Osteocyte (in vitro differentiated cells): Measurements from ENCODE around the gene FHIT. TPM values are rescaled to one million over a fixed set of nuclear protein-coding genes. Genes with fewer than 3 reads are reported as not detected.
A peak's percentile ranks its signal among the peaks of the same experiment; 100 is the strongest.

Source experiments
- DNase-seq: peaks from one replicate; pipeline ENCODE4 v3.0.0; 2021; ENCODE audit warnings: mixed read lengths; ENCODE audit not compliant: unreplicated experiment; ENCODE audit errors: extremely low spot score
- H3K27ac Mint-ChIP-seq: one replicate; pipeline ENCODE4 v1.8.0; 2021; ENCODE audit warnings: mild to moderate bottlenecking, mixed read lengths; ENCODE audit not compliant: unreplicated experiment
- H3K27me3 Mint-ChIP-seq: one replicate; pipeline ENCODE4 v1.8.0; 2021; ENCODE audit warnings: mixed read lengths; ENCODE audit not compliant: unreplicated experiment
- H3K36me3 Mint-ChIP-seq: one replicate; pipeline ENCODE4 v1.8.0; 2021; ENCODE audit warnings: mixed read lengths; ENCODE audit not compliant: unreplicated experiment
- H3K4me1 Mint-ChIP-seq: one replicate; pipeline ENCODE4 v1.8.0; 2021; ENCODE audit warnings: mixed read lengths; ENCODE audit not compliant: unreplicated experiment
- H3K4me3 Mint-ChIP-seq: one replicate; pipeline ENCODE4 v1.8.0; 2021; ENCODE audit warnings: mild to moderate bottlenecking, moderate library complexity, mixed read lengths; ENCODE audit not compliant: unreplicated experiment
- H3K9me3 Mint-ChIP-seq: one replicate; pipeline ENCODE4 v1.8.0; 2021; ENCODE audit warnings: mixed read lengths; ENCODE audit not compliant: unreplicated experiment
- total RNA-seq: library from RNA; stranded (reverse); gene quantifications from 2 replicates; pipeline ENCODE4 v1.2.1, GENCODE V29; 2021
- TF ChIP-seq, protein P1 (sequence below): fragments of 200-600 bp; sonication (generic); IDR thresholded peaks from 2 replicates; pipeline ENCODE4 v1.5.0; 2021; ENCODE audit warnings: antibody characterized with exemption, mild to moderate bottlenecking, moderate library complexity

FHIT gene
- total RNA-seq, 1 donor from 2014 or later = 2.3 TPM

DNA sequence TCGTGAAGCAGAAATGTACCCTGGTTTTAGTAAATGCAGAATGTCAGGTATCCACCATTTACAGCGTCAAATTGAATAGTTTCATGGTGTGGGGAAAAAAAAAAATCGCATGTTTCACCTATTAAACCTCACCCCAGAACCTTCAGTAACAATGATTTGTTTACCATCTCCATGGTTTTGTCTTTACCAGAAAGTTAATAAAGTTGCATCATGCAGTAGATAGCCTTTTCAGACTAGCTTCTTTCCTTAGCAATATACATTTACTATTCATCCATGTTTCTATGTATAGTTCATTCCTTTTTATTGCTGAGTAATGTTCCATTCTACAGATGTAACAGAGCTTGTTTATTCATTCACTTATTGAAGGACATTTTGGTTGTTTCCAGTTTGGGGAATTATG lies 1066.1 kb downstream of the FHIT start:
- no peak overlapping the region for H3K27ac Mint-ChIP-seq
- H3K4me1 Mint-ChIP-seq = no peaks in the 10 kb centered on the region
- no peaks in the 10 kb centered on the region for H3K9me3 Mint-ChIP-seq
- DNase-seq = no peak
- no peaks in the 10 kb centered on the region for H3K27me3 Mint-ChIP-seq
- TF ChIP-seq, protein P1, sequence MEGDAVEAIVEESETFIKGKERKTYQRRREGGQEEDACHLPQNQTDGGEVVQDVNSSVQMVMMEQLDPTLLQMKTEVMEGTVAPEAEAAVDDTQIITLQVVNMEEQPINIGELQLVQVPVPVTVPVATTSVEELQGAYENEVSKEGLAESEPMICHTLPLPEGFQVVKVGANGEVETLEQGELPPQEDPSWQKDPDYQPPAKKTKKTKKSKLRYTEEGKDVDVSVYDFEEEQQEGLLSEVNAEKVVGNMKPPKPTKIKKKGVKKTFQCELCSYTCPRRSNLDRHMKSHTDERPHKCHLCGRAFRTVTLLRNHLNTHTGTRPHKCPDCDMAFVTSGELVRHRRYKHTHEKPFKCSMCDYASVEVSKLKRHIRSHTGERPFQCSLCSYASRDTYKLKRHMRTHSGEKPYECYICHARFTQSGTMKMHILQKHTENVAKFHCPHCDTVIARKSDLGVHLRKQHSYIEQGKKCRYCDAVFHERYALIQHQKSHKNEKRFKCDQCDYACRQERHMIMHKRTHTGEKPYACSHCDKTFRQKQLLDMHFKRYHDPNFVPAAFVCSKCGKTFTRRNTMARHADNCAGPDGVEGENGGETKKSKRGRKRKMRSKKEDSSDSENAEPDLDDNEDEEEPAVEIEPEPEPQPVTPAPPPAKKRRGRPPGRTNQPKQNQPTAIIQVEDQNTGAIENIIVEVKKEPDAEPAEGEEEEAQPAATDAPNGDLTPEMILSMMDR = no peak
- H3K36me3 Mint-ChIP-seq = no peaks in the 10 kb centered on the region
- H3K4me3 Mint-ChIP-seq = no peak overlapping the region

DNA sequence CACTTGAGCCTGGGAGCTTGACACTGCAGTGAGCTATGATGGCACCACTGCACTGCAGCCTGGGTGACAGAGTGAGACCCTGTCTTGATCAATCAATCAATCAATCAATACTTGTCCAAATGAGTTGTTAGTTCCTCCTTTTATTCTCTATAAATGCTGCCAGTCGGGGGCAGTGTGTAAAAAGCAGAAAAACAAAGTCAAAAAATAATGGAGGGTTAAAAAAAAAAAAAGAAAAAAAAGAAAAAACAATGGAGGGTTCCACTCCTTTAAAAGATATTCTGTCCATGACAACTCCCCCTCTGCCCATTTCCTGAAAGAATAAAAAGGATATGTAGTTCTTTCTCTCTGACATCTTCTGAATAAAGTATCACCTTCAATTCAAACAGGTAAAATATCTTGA lies 1068.6 kb downstream of the FHIT start:
- Mint-ChIP-seq H3K27ac (no peak overlapping the region), H3K4me1 (no peaks in the 10 kb centered on the region), H3K9me3 (no peaks in the 10 kb centered on the region), H3K4me3 (no peak overlapping the region), H3K36me3 (no peaks in the 10 kb centered on the region), H3K27me3 (no peaks in the 10 kb centered on the region)
- no peak for DNase-seq
- TF ChIP-seq, protein P1 = peak; percentile 19

DNA sequence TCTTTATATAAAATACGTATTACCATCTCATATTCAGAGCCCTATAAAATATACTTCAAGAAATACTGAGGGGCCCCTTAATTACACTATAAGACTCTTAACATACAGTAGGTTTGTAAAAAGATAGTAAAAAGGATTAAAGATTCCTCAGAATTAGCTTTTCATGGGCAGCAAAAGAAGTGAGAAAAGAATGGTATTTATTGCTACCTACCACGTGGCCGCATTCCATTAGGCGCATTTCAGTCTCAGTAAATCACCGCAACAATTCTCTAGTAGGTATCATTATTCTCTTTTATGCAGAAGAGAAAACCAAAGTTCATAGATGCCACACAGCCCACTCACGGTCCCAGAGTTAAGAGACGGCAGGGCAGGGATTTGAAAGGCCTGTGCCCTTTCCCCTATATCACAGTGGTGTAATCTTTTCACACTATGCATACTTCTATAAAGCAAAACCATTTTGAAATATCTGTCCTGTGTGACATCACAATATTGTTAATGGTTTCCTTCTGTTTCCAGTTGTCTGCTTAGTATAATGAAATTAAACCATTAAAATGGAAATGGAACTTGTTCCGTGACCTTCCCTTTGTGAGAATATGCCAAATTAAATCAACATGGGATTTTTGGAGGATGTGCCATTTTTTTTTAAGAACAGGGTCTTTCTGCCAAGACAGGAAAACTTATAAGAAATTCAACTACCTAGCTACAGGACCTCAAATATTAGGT lies 1072.2 kb downstream of the FHIT start:
- Mint-ChIP-seq H3K27me3 (no peaks in the 10 kb centered on the region), H3K9me3 (no peaks in the 10 kb centered on the region), H3K4me1 (peaks cover 5% of the 10 kb centered on the region), H3K27ac (no peak overlapping the region), H3K36me3 (no peaks in the 10 kb centered on the region), H3K4me3 (no peak overlapping the region)
- TF ChIP-seq, protein P1 = no peak
- no peak for DNase-seq

DNA sequence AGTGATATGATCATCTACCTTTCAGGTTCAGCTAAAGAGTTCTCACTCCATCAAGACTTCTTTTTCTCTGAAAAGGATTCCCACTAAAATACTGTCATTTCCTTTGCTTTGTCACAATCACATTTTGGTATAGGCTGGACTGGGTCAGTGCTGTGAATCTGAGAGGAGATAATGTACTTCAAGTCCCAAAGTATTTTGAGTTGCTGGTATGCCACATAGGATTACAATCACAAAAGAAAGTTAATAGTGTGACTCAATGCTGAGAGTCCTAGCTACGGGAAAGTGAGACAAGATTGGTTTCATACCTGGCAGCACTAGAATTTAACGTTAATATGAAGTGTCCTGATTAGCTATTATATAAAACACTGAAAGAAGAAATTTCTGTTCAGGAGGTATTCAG lies 1073.5 kb downstream of the FHIT start:
- no peaks in the 10 kb centered on the region for H3K27me3 Mint-ChIP-seq
- no peak overlapping the region for H3K27ac Mint-ChIP-seq
- no peak for DNase-seq
- no peak overlapping the region for H3K4me3 Mint-ChIP-seq
- H3K4me1 Mint-ChIP-seq = peaks cover 5% of the 10 kb centered on the region
- TF ChIP-seq, protein P1 = no peak
- no peaks in the 10 kb centered on the region for H3K9me3 Mint-ChIP-seq
- no peaks in the 10 kb centered on the region for H3K36me3 Mint-ChIP-seq

DNA sequence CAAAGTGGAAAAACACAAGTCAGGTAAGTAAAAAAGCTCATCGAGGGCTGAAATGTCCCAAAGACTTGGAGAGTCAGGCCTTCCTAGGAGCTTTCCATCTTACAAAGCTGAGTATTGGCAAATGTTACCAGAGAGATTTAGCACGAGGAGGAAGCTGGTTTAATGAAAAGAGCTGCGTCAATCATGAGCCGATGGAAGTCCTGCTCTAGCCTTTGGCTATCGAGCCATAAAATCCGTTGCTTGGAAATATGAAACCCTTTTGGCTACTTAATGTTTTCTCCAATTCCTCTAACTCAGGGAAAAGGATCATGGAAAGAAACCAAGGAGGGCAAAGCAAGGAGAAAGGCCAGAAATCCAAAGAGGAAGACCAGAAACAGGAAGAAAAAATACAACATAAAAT lies 1074.6 kb downstream of the FHIT start:
- Mint-ChIP-seq H3K27ac (no peak overlapping the region), H3K4me1 (peaks cover 5% of the 10 kb centered on the region), H3K9me3 (no peaks in the 10 kb centered on the region), H3K4me3 (no peak overlapping the region), H3K36me3 (no peaks in the 10 kb centered on the region), H3K27me3 (no peaks in the 10 kb centered on the region)
- no peak for DNase-seq
- TF ChIP-seq, protein P1 = no peak
